HG02623 (cell line): ENCODE data around the gene BIRC6.
"Not testable (repeated sequence)": the region's sequence is repeated elsewhere in the genome, so short reads cannot be mapped to it uniquely, and the experiment has no call there.

Experiments used
- ATAC-seq: cut with Tn5 transposase; IDR thresholded peaks from one replicate; pipeline ENCODE4 v1.9.1; 2021; ENCODE audit warnings: moderate library complexity; ENCODE audit not compliant: unreplicated experiment

The BIRC6 gene

DNA sequence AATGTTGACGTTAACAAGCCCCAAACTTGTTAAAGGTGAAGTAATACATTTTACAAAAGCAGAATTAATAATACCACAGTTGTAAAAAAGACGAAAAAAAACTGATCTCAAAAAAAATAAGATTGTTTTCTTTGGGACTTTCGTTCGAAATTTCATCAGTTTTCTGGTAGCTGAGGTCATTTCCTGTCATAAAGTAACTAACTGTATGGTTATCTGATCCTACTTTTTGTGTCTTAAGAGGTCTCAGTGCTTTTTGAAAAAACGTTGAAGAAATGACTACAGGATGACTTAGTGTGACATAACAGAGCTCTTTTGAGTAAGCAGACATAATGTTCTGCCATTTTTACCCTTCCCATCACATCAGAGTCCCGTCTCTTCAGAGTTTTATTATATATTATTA is 79.3 kb downstream of the BIRC6 start:
- ATAC-seq: no peak

DNA sequence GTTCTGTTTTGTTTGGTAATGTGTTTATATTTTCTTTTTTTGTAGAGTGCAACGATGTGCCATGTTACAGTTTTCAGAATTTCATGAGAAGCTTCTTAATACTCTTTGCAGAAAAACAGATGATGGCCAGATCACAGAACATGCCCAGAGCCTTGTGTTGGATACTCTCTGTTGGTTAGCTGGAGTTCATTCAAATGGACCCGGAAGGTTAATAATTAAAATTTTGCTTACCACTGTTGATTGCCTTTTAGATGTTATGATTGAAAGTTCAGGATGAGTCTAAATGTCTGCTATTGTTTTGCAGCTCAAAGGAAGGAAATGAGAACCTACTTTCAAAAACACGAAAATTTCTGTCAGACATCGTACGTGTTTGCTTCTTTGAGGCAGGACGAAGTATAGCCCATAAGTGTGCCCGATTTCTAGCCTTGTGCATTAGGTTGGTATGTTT is 85.2 kb downstream of the BIRC6 start:
- no peak for ATAC-seq

DNA sequence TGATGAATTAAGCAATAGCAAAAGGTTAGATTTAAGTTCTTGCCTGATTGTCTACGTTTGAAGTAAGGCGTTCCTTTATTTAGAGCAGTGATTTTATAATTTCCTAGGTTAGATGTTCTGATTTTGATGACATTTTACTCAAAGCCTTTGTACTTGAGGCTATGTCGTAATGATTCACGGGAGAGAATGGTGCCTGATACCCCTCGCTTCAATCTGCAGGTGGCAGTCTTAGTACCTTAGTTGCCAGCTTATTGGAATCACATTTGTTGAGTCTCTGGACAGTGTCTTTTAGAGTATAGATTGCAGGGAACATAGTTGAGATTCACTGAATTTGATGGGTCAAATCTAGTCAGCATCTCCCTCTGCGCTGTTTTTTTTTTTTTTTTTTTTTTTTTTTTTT is 89.5 kb downstream of the BIRC6 start:
- no peak for ATAC-seq

- no peak for ATAC-seq
Measured at GRCh38 chr2:32450851-32451250, 94.0 kb downstream of the BIRC6 start.

GRCh38 chr2:32452338-32453064 is 95.7 kb downstream of the BIRC6 start:
- ATAC-seq: no peak

GRCh38 chr2:32453242-32454062 is 96.6 kb downstream of the BIRC6 start:
- ATAC-seq: no peak

DNA sequence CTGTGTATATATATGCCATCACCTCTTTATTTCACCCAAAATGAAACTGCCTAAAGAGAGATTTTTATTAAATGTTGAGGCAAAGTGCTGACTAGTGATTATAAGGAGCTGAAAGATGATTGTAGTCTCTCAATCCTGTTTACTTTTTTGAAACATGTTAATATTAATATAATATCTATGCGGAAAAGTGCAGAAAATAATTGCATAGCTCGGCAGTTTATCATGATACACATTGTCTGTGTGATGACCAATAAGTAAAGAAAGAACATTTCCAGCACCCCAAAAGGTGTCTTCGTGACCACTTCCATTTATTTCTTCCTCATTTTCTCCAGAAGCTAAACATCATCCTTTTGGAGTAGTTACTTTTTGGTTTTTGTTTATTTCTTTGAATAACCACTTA is 99.0 kb downstream of the BIRC6 start:
- no peak for ATAC-seq

DNA sequence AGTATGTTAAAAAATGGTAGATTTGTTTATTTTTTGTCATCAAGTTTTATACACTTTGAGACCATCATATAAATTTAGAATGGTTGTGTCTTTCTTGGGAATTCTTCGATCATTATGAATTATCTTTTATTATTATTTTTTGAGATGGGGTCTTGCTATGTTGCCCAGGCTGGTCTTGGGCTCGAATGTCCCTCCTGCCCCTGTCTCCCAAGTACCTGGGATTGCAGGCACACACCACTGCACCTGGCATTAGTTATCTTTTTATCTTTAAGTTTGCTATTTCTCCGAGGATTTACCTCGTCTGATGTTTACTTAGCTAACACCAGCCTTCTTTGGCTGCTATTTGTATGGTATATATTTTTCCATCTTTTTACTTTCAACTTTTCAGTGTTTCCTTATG is 100.0 kb downstream of the BIRC6 start:
- ATAC-seq: no peak

GRCh38 chr2:32457814-32458213 is 101.0 kb downstream of the BIRC6 start:
- no peak for ATAC-seq

DNA sequence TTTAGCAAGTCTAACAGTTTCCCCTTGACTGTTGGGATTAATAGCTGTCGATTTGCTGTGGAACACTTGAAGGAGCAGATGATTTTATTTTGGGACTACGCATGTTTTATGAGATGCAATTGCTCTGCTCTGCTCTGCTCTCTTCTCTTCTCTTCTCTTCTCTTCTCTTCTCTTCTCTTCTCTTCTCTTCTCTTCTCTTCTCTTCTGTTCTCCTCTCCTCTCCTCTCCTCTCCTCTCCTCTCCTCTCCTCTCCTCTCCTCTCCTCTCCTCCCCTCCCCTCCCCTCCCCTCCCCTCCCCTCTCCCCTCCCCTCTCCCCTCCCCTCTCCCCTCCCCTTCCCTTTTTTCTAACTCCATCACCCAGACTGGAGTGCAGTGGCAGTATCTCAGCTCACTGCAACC is 104.0 kb downstream of the BIRC6 start:
- not testable (repeated sequence) for ATAC-seq

GRCh38 chr2:32463110-32463509 is 106.3 kb downstream of the BIRC6 start:
- no peak for ATAC-seq

- no peak for ATAC-seq
Measured at GRCh38 chr2:32464431-32464830, 107.6 kb downstream of the BIRC6 start.

DNA sequence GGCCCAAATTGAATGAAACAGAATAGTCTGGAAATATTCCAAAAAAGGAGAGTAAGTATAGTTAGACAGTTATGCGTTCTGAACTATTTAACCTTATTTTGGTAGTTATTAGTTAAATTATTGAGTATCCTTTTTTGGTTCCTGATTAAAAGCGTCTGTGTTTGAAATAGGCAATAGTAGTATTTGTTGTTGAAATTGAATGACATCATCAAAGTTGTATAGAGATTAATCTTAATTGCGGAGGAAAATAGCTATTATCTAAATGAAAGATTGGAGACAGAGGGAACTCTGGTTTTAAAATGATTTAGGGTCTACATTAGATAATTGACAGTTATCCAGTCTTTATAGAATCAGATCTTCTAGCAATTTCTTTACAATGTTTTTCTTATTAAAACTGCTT is 115.8 kb downstream of the BIRC6 start:
- no peak for ATAC-seq

GRCh38 chr2:32474381-32474780 is 117.6 kb downstream of the BIRC6 start:
- ATAC-seq: no peak

- ATAC-seq: no peak
Measured at GRCh38 chr2:32478889-32479620, 122.2 kb downstream of the BIRC6 start.

- ATAC-seq: no peak
Measured at GRCh38 chr2:32479993-32480392, 123.2 kb downstream of the BIRC6 start.

DNA sequence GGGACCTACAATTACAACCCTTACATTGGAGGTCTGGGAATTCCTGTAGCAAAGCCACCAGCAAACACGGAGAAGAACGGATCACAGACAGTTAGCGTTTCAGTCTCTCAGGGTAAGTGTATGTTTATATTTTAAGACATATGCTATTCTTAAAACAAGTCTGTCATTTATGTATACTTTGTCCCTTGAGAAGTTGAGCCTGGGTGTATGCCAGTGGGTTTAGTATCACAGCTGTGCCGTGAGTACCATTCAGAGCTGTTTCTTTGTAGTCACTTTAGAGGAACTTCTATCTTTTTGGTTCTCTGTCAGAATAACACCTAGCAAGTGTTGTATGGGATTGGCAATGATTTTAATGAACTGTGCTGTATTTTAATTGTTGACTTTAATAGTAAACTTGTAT is 125.6 kb downstream of the BIRC6 start:
- no peak for ATAC-seq

GRCh38 chr2:32484937-32485336 is 128.1 kb downstream of the BIRC6 start:
- no peak for ATAC-seq

DNA sequence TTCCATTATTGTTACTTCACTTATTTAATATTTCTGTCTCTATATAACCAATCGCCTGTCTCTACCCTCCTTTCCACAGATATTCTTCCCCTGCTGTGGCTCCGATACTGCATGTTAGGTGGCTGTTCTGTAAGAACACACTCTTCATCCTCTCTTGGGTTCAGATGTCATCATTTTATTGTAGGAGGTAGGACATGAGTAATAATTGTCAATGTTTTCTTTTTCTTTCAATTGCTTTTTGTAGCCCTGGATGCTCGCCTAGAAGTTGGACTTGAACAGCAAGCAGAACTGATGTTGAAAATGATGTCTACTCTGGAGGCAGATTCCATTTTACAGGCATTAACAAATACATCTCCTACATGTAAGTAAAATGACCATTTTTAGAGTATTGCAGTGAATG is 128.6 kb downstream of the BIRC6 start:
- no peak for ATAC-seq

DNA sequence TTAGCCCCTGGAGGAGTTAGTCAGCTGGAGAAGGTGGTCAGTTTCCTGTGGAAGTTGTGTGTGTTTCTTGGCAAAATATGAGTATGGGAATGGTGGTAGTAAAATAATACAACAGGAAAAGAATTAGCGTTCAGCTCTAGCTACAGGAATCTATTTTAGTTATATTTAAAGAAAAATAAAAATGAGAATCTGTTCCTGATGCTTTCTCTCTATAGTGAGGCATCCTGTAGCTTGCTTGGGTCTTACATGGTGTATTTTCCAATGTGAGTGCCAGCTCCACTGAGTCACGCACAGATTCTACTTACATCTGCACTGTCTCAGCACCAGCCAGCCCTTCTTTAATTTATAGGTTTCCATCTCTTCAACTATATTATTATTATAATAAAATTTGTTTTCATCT is 132.2 kb downstream of the BIRC6 start:
- no peak for ATAC-seq

GRCh38 chr2:32491346-32491745 is 134.5 kb downstream of the BIRC6 start:
- ATAC-seq: no peak

GRCh38 chr2:32495139-32495538 is 138.3 kb downstream of the BIRC6 start:
- no peak for ATAC-seq
